Activated T-cell treated with anti-CD3 and anti-CD28 coated beads, Interleukin-2, amount 50 U/mL, for 72 hours (primary cell): ENCODE results near the gene SRRT. TPM values are rescaled to one million over a fixed set of nuclear protein-coding genes. Genes with fewer than 3 reads are reported as not detected.
A peak's percentile ranks its signal among the peaks of the same experiment; 100 is the strongest.
"Not testable (repeated sequence)": the region's sequence is repeated elsewhere in the genome, so short reads cannot be mapped to it uniquely, and the experiment has no call there.

Source experiments
- ATAC-seq, 2 donors: fragments of 150-1000 bp; cut with Tn5 transposase; replicated peaks in 1 of 2; 2 replicates each; pipeline ENCODE4 v1.10.0; 2021; ENCODE audit warnings: moderate library complexity in 2 of 2, mild to moderate bottlenecking in 1 of 2
- DNase-seq, 2 donors: peaks; one replicate each; pipeline ENCODE4 v3.0.0; 2021 to 2022; ENCODE audit warnings: mixed read lengths in 1 of 2
- H3K27ac Mint-ChIP-seq: one replicate; pipeline ENCODE4 v1.8.0; 2022; ENCODE audit warnings: mild to moderate bottlenecking, moderate library complexity, mixed read lengths
- H3K27me3 Mint-ChIP-seq: one replicate; pipeline ENCODE4 v1.8.0; 2022; ENCODE audit warnings: low read depth, mixed read lengths
- H3K36me3 Mint-ChIP-seq, 2 donors: one replicate each; pipeline ENCODE4 v1.8.0; 2022; ENCODE audit warnings: mixed read lengths in 2 of 2, mild to moderate bottlenecking in 1 of 2; ENCODE audit not compliant: insufficient read depth in 2 of 2
- H3K4me1 Mint-ChIP-seq: one replicate; pipeline ENCODE4 v1.8.0; 2022; ENCODE audit warnings: low read depth, mixed read lengths
- H3K4me3 Mint-ChIP-seq, 2 donors: one replicate each; pipeline ENCODE4 v1.8.0; 2022; ENCODE audit warnings: mild to moderate bottlenecking in 2 of 2, mixed read lengths in 2 of 2, moderate library complexity in 2 of 2
- H3K9me3 Mint-ChIP-seq, 2 donors: one replicate each; pipeline ENCODE4 v1.8.0; 2022; ENCODE audit warnings: mixed read lengths in 2 of 2
- total RNA-seq, 2 donors: library from RNA; stranded (reverse); gene quantifications; one replicate each; pipeline ENCODE4 v1.2.3, GENCODE V29; 2022

Gene SRRT
- total RNA-seq, 2 donors from 2014 or later: 140 to 145 TPM

- Mint-ChIP-seq H3K36me3 (no peaks in the 10 kb centered on the region), H3K27ac (peak overlapping the region; percentile 30), H3K9me3 (no peaks in the 10 kb centered on the region), H3K4me3 (peak overlapping the region; percentile 82 to 84), H3K27me3 (no peaks in the 10 kb centered on the region), H3K4me1 (peaks cover 11% of the 10 kb centered on the region)
- peak; percentile 98 to 99 for ATAC-seq
- peak; percentile 80 to 84 for DNase-seq
These were observed 37.6 kb upstream of the SRRT start for GRCh38 chr7:100837099-100837836.

GRCh38 chr7:100839361-100839760 is 35.5 kb upstream of the SRRT start:
- H3K36me3 Mint-ChIP-seq: no peaks in the 10 kb centered on the region

GRCh38 chr7:100840470-100841100 is 34.3 kb upstream of the SRRT start:
- ATAC-seq (no peak), DNase-seq (no peak)
- no peak overlapping the region for H3K27ac Mint-ChIP-seq
- no peaks in the 10 kb centered on the region for H3K27me3 Mint-ChIP-seq
- no peaks in the 10 kb centered on the region for H3K36me3 Mint-ChIP-seq
- H3K4me1 Mint-ChIP-seq: peaks cover 11% of the 10 kb centered on the region
- H3K4me3 Mint-ChIP-seq: no peak overlapping the region
- H3K9me3 Mint-ChIP-seq: no peaks in the 10 kb centered on the region

More at GRCh38 chr7:100839361-100839760, 35.5 kb upstream of the SRRT start:
- DNase-seq (no peak), ATAC-seq (no peak)
- Mint-ChIP-seq H3K9me3 (no peaks in the 10 kb centered on the region), H3K27me3 (no peaks in the 10 kb centered on the region), H3K4me3 (no peak overlapping the region), H3K4me1 (peaks cover 11% of the 10 kb centered on the region), H3K27ac (no peak overlapping the region)

- H3K9me3 Mint-ChIP-seq: no peaks in the 10 kb centered on the region
- DNase-seq: no peak
- no peaks in the 10 kb centered on the region for H3K27me3 Mint-ChIP-seq
- H3K4me3 Mint-ChIP-seq: no peak overlapping the region
- H3K36me3 Mint-ChIP-seq: no peaks in the 10 kb centered on the region
- no peak overlapping the region for H3K27ac Mint-ChIP-seq
- no peak for ATAC-seq
- H3K4me1 Mint-ChIP-seq: no peaks in the 10 kb centered on the region
These were observed 27.5 kb upstream of the SRRT start for GRCh38 chr7:100847360-100847759.

GRCh38 chr7:100852048-100852872 is 22.6 kb upstream of the SRRT start, which contains the start of gene SLC12A9:
Gene SLC12A9, plus strand, starts transcription at chr7:100852713. Its CDS starts 1,485 bp downstream, at chr7:100854198.
- Mint-ChIP-seq H3K4me3 (peak within 1 kb of the TSS; percentile 94 to 96), H3K36me3 (no peaks in the 10 kb centered on the region), H3K9me3 (no peaks in the 10 kb centered on the region), H3K27me3 (no peaks in the 10 kb centered on the region), H3K27ac (peak within 1 kb of the TSS; percentile 73), H3K4me1 (peaks cover 7% of the 10 kb centered on the region)
- DNase-seq: peak; percentile 93
- ATAC-seq: peak; percentile 98 to 99

- no peak overlapping the region for H3K27ac Mint-ChIP-seq
- peak overlapping the region; percentile 94 to 96 for H3K4me3 Mint-ChIP-seq
- DNase-seq (no peak), ATAC-seq (no peak)
- peaks cover 7% of the 10 kb centered on the region for H3K4me1 Mint-ChIP-seq
- H3K36me3 Mint-ChIP-seq: no peaks in the 10 kb centered on the region
- H3K9me3 Mint-ChIP-seq: no peaks in the 10 kb centered on the region
- H3K27me3 Mint-ChIP-seq: no peaks in the 10 kb centered on the region
These were observed 20.6 kb upstream of the SRRT start for GRCh38 chr7:100854146-100854895.

- H3K27ac Mint-ChIP-seq, H3K36me3 Mint-ChIP-seq, H3K4me3 Mint-ChIP-seq, H3K9me3 Mint-ChIP-seq, H3K27me3 Mint-ChIP-seq, ATAC-seq, DNase-seq, H3K4me1 Mint-ChIP-seq: not testable (repeated sequence)
These were observed 20.0 kb upstream of the SRRT start for GRCh38 chr7:100854899-100855298.

GRCh38 chr7:100855515-100855914 is 19.4 kb upstream of the SRRT start:
- no peaks in the 10 kb centered on the region for H3K36me3 Mint-ChIP-seq
- no peaks in the 10 kb centered on the region for H3K9me3 Mint-ChIP-seq
- H3K27ac Mint-ChIP-seq: no peak overlapping the region
- no peak for ATAC-seq
- DNase-seq: no peak
- H3K4me1 Mint-ChIP-seq: peaks cover 7% of the 10 kb centered on the region
- H3K27me3 Mint-ChIP-seq: no peaks in the 10 kb centered on the region
- no peak overlapping the region for H3K4me3 Mint-ChIP-seq

GRCh38 chr7:100856871-100857282 is 18.0 kb upstream of the SRRT start:
- ATAC-seq (no peak), DNase-seq (no peak)
- Mint-ChIP-seq H3K9me3 (no peaks in the 10 kb centered on the region), H3K4me3 (no peak overlapping the region), H3K27me3 (no peaks in the 10 kb centered on the region), H3K36me3 (peaks cover 0 to 4% of the 10 kb centered on the region in 2 donors), H3K27ac (no peak overlapping the region), H3K4me1 (peaks cover 7% of the 10 kb centered on the region)

GRCh38 chr7:100859856-100860255 is 15.0 kb upstream of the SRRT start:
- Mint-ChIP-seq H3K27me3 (no peaks in the 10 kb centered on the region), H3K4me3 (no peak overlapping the region), H3K36me3 (peaks cover 0 to 10% of the 10 kb centered on the region in 2 donors), H3K27ac (no peak overlapping the region), H3K4me1 (no peaks in the 10 kb centered on the region), H3K9me3 (no peaks in the 10 kb centered on the region)
- no peak for DNase-seq
- no peak for ATAC-seq

GRCh38 chr7:100860702-100861615 is 13.9 kb upstream of the SRRT start:
- no peak for DNase-seq
- Mint-ChIP-seq H3K4me3 (no peak overlapping the region), H3K27ac (no peak overlapping the region), H3K27me3 (no peaks in the 10 kb centered on the region), H3K4me1 (no peaks in the 10 kb centered on the region), H3K9me3 (no peaks in the 10 kb centered on the region), H3K36me3 (peaks cover 0 to 10% of the 10 kb centered on the region in 2 donors)
- ATAC-seq: no peak

GRCh38 chr7:100861616-100861985 is 13.3 kb upstream of the SRRT start:
- H3K36me3 Mint-ChIP-seq: peaks cover 0 to 10% of the 10 kb centered on the region in 2 donors
- H3K4me3 Mint-ChIP-seq: no peak overlapping the region
- DNase-seq (no peak), ATAC-seq (no peak)
- H3K9me3 Mint-ChIP-seq: no peaks in the 10 kb centered on the region
- no peak overlapping the region for H3K27ac Mint-ChIP-seq
- H3K4me1 Mint-ChIP-seq: peaks cover 4% of the 10 kb centered on the region
- H3K27me3 Mint-ChIP-seq: no peaks in the 10 kb centered on the region
